ENCODE measurements around the gene PPARG. TPM values are rescaled to one million over a fixed set of nuclear protein-coding genes. Genes with fewer than 3 reads are reported as not detected.

Gene PPARG
- polyA plus RNA-seq, 1 donor = 10.4 TPM

DNA sequence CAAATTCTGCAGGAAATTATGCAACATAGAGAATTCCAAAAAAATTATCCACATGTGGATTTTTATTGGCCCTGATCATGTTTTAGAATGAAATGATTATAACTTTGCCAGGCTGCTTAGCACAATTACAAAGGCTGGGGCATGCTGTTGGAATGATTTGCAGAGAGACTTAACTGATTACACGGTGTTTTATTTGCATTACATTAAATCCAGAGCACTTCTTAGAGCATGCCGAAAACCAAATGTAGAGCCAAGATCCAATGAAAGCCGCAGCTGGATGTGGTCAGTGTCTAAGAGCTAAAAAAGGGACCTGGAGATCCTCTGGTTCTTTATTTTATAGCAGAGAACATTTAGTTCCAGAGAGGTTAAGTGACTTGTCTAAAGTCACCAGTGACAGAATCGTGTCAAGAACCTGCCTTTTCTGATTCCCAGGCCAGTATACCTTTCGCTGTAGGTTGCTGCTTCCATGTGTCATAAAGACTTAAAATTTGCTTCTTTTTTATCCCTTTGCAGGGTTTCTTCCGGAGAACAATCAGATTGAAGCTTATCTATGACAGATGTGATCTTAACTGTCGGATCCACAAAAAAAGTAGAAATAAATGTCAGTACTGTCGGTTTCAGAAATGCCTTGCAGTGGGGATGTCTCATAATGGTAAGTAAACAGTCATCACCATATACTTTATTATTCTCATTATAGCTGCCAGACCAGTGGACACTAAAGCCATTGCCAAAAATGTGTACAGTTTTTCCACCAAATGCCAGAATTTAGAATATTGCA, 103.4 kb downstream of the PPARG start:
- no peak overlapping the region for H3K27ac ChIP-seq (ENCODE audit: low read length)
- no peaks in the 10 kb centered on the region for H3K9me3 ChIP-seq (ENCODE audit: control insufficient read depth, low read depth, low read length)
- 71% methylated on average over 3 of the region's 8 CpGs for WGBS (ENCODE audit: insufficient coverage, low lambda C conversion rate)
- no peaks in the 10 kb centered on the region for H3K27me3 ChIP-seq (ENCODE audit: control insufficient read depth, insufficient read depth, low read length)
- H3K4me3 ChIP-seq (ENCODE audit: low read length) = no peak overlapping the region
- H3K4me1 ChIP-seq (ENCODE audit: control insufficient read depth, insufficient read depth, low read length) = no peaks in the 10 kb centered on the region
- no peak for DNase-seq
- no peaks in the 10 kb centered on the region for H3K36me3 ChIP-seq (ENCODE audit: control insufficient read depth, insufficient read depth, low read length)

DNA sequence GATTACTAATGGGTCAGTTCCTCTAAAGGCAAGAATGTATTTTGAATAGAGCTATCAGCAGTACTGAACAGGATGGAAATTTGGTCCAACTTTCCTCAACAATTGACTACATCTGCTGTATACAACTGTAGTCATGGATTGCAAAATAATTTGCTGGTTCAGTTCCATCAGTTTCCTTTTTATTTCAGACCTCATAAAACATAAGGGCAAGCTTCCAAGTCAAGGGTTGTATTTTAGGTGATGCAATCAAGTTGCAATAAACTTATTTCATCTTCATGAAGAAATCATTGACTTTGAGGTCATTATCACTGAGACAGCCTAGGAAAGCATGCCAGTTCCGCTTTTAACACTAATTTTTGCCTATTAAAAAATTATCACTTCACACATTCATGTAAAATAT, 105.0 kb downstream of the PPARG start:
- H3K36me3 ChIP-seq (ENCODE audit: control insufficient read depth, insufficient read depth, low read length) = no peaks in the 10 kb centered on the region
- H3K4me1 ChIP-seq (ENCODE audit: control insufficient read depth, insufficient read depth, low read length) = no peaks in the 10 kb centered on the region
- H3K27ac ChIP-seq (ENCODE audit: low read length) = no peak overlapping the region
- no peaks in the 10 kb centered on the region for H3K9me3 ChIP-seq (ENCODE audit: control insufficient read depth, low read depth, low read length)
- no peaks in the 10 kb centered on the region for H3K27me3 ChIP-seq (ENCODE audit: control insufficient read depth, insufficient read depth, low read length)
- DNase-seq = peak; percentile 48 to 74
- H3K4me3 ChIP-seq (ENCODE audit: low read length) = no peak overlapping the region
- no CpG with 5 or more reads among the region's 1 CpG for WGBS (ENCODE audit: insufficient coverage, low lambda C conversion rate)

GRCh38 chr3:12394569-12395271, 105.8 kb downstream of the PPARG start:
- H3K36me3 ChIP-seq (ENCODE audit: control insufficient read depth, insufficient read depth, low read length) = no peaks in the 10 kb centered on the region

GRCh38 chr3:12395349-12396012, 106.6 kb downstream of the PPARG start:
- Histone ChIP-seq H3K4me1 (ENCODE audit: control insufficient read depth, insufficient read depth, low read length) (no peaks in the 10 kb centered on the region), H3K4me3 (ENCODE audit: low read length) (no peak overlapping the region), H3K27ac (ENCODE audit: low read length) (no peak overlapping the region), H3K36me3 (ENCODE audit: control insufficient read depth, insufficient read depth, low read length) (no peaks in the 10 kb centered on the region), H3K27me3 (ENCODE audit: control insufficient read depth, insufficient read depth, low read length) (no peaks in the 10 kb centered on the region), H3K9me3 (ENCODE audit: control insufficient read depth, low read depth, low read length) (no peaks in the 10 kb centered on the region)
- no peak for DNase-seq
- whole genome bisulfite sequencing (ENCODE audit: insufficient coverage, low lambda C conversion rate) = 83% methylated on average over 1 of the region's 5 CpGs

More at GRCh38 chr3:12394569-12395271, 105.8 kb downstream of the PPARG start:
- Histone ChIP-seq H3K9me3 (ENCODE audit: control insufficient read depth, low read depth, low read length) (no peaks in the 10 kb centered on the region), H3K4me1 (ENCODE audit: control insufficient read depth, insufficient read depth, low read length) (no peaks in the 10 kb centered on the region), H3K4me3 (ENCODE audit: low read length) (no peak overlapping the region), H3K27ac (ENCODE audit: low read length) (no peak overlapping the region), H3K27me3 (ENCODE audit: control insufficient read depth, insufficient read depth, low read length) (no peaks in the 10 kb centered on the region)
- WGBS (ENCODE audit: insufficient coverage, low lambda C conversion rate) = 100% methylated on average over 1 of the region's 4 CpGs
- no peak for DNase-seq

DNA sequence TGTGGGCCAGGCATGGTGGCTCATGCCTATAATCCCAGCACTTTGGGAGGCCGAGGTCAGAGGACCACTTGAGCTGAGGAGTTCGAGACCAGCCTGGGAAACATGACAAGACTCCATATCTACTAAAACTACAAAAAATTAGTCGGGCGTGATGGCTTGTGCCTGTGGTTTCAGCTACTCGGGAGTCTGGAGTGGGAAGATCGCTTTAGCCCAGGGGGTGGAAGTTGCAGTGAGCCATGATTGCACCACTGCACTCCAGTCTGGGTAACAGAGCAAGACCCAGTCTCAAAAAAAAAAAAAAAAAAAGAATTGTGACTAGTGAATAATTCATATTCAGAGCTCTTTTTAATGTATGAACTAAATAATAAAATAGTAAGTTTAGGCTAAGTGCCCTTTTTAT, 107.6 kb downstream of the PPARG start:
- no peaks in the 10 kb centered on the region for H3K4me1 ChIP-seq (ENCODE audit: control insufficient read depth, insufficient read depth, low read length)
- H3K9me3 ChIP-seq (ENCODE audit: control insufficient read depth, low read depth, low read length) = no peaks in the 10 kb centered on the region
- H3K27ac ChIP-seq (ENCODE audit: low read length) = no peak overlapping the region
- WGBS (ENCODE audit: insufficient coverage, low lambda C conversion rate) = no CpG with 5 or more reads among the region's 6 CpGs
- H3K36me3 ChIP-seq (ENCODE audit: control insufficient read depth, insufficient read depth, low read length) = no peaks in the 10 kb centered on the region
- no peak overlapping the region for H3K4me3 ChIP-seq (ENCODE audit: low read length)
- no peak for DNase-seq
- H3K27me3 ChIP-seq (ENCODE audit: control insufficient read depth, insufficient read depth, low read length) = no peaks in the 10 kb centered on the region

GRCh38 chr3:12399226-12399625, 110.4 kb downstream of the PPARG start:
- Histone ChIP-seq H3K27me3 (ENCODE audit: control insufficient read depth, insufficient read depth, low read length) (no peaks in the 10 kb centered on the region), H3K36me3 (ENCODE audit: control insufficient read depth, insufficient read depth, low read length) (no peaks in the 10 kb centered on the region), H3K4me3 (ENCODE audit: low read length) (no peak overlapping the region), H3K4me1 (ENCODE audit: control insufficient read depth, insufficient read depth, low read length) (no peaks in the 10 kb centered on the region), H3K9me3 (ENCODE audit: control insufficient read depth, low read depth, low read length) (no peaks in the 10 kb centered on the region), H3K27ac (ENCODE audit: low read length) (no peak overlapping the region)
- DNase-seq = no peak
- no CpG with 5 or more reads among the region's 1 CpG for WGBS (ENCODE audit: insufficient coverage, low lambda C conversion rate)

DNA sequence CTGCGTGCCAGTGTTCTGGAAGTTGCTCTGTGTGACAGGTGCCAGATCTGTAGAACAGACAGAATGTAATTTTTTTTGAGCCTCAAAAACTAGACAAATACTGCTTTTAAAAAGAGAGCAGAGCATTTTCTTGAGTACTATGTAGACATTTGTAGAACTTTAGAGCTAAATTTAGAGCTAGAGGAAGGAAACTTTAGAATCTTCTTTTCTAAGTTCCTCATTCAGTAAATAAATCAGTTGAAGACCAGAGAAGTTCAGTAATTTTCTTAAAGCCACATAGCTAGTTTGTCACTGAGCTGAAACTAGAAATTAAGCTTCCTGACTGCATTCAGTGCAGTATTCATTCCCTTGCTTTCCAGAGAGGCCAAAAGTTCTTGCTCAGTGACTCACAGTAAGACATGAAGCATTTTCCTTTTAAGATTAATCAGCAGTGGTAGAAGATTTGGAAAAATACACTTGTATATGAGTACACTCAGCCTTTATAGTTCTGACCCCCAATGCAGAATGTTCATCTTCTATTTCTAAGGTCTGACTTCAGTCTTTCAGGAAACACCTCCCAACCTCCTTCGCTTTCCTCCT, 111.8 kb downstream of the PPARG start:
- no peak overlapping the region for H3K4me3 ChIP-seq (ENCODE audit: low read length)
- H3K27me3 ChIP-seq (ENCODE audit: control insufficient read depth, insufficient read depth, low read length) = no peaks in the 10 kb centered on the region
- no peak for DNase-seq
- no peaks in the 10 kb centered on the region for H3K36me3 ChIP-seq (ENCODE audit: control insufficient read depth, insufficient read depth, low read length)
- WGBS (ENCODE audit: insufficient coverage, low lambda C conversion rate) = no CpG with 5 or more reads among the region's 2 CpGs
- no peaks in the 10 kb centered on the region for H3K9me3 ChIP-seq (ENCODE audit: control insufficient read depth, low read depth, low read length)
- H3K27ac ChIP-seq (ENCODE audit: low read length) = no peak overlapping the region
- H3K4me1 ChIP-seq (ENCODE audit: control insufficient read depth, insufficient read depth, low read length) = no peaks in the 10 kb centered on the region

GRCh38 chr3:12401208-12401607, 112.3 kb downstream of the PPARG start:
- no peaks in the 10 kb centered on the region for H3K36me3 ChIP-seq (ENCODE audit: control insufficient read depth, insufficient read depth, low read length)
- no peak overlapping the region for H3K4me3 ChIP-seq (ENCODE audit: low read length)
- 100% methylated on average over 1 of the region's 4 CpGs for WGBS (ENCODE audit: insufficient coverage, low lambda C conversion rate)
- H3K4me1 ChIP-seq (ENCODE audit: control insufficient read depth, insufficient read depth, low read length) = no peaks in the 10 kb centered on the region
- no peak for DNase-seq
- H3K27me3 ChIP-seq (ENCODE audit: control insufficient read depth, insufficient read depth, low read length) = no peaks in the 10 kb centered on the region
- no peaks in the 10 kb centered on the region for H3K9me3 ChIP-seq (ENCODE audit: control insufficient read depth, low read depth, low read length)
- H3K27ac ChIP-seq (ENCODE audit: low read length) = no peak overlapping the region

GRCh38 chr3:12405432-12406272, 116.8 kb downstream of the PPARG start:
- Histone ChIP-seq H3K9me3 (ENCODE audit: control insufficient read depth, low read depth, low read length) (no peaks in the 10 kb centered on the region), H3K27ac (ENCODE audit: low read length) (no peak overlapping the region), H3K4me1 (ENCODE audit: control insufficient read depth, insufficient read depth, low read length) (peaks cover 21% of the 10 kb centered on the region), H3K36me3 (ENCODE audit: control insufficient read depth, insufficient read depth, low read length) (no peaks in the 10 kb centered on the region), H3K27me3 (ENCODE audit: control insufficient read depth, insufficient read depth, low read length) (no peaks in the 10 kb centered on the region), H3K4me3 (ENCODE audit: low read length) (no peak overlapping the region)
- DNase-seq = peak; percentile 19 to 40
- WGBS (ENCODE audit: insufficient coverage, low lambda C conversion rate) = 89% methylated on average over 7 of the region's 20 CpGs

Data from large intestine (tissue), 3 donors.